Large intestine (tissue), 12 donors: ENCODE measurements around the gene ZNF189. TPM values are rescaled to one million over a fixed set of nuclear protein-coding genes. Genes with fewer than 3 reads are reported as not detected.

Source experiments
- DNase-seq, 2 donors: peaks; one replicate each; pipeline versions ENCODE4 v3.0.0 to v3.0.0-alpha.2; 2013
- H3K27ac ChIP-seq: one replicate; pipeline ENCODE4 v1.5.1; 2013; ENCODE audit warnings: low read length
- H3K27me3 ChIP-seq: 2 replicates; pipeline ENCODE4 v1.6.1; 2013; ENCODE audit warnings: low read length; ENCODE audit not compliant: control insufficient read depth, insufficient read depth
- H3K36me3 ChIP-seq: 2 replicates; pipeline ENCODE4 v1.6.1; 2013; ENCODE audit warnings: low read length; ENCODE audit not compliant: control insufficient read depth, insufficient read depth
- H3K4me1 ChIP-seq: one replicate; pipeline ENCODE4 v1.6.1; 2013; ENCODE audit warnings: low read length; ENCODE audit not compliant: control insufficient read depth, insufficient read depth
- H3K4me3 ChIP-seq: one replicate; pipeline ENCODE4 v1.5.1; 2013; ENCODE audit warnings: low read length
- H3K9me3 ChIP-seq: one replicate; pipeline ENCODE4 v1.6.1; 2013; ENCODE audit warnings: mild to moderate bottlenecking, low read depth, low read length, moderate library complexity; ENCODE audit not compliant: control insufficient read depth
- WGBS: methylation state at CpG from one replicate; pipeline ENCODE4 v1.1.5; 2013; ENCODE audit warnings: low lambda C conversion rate; ENCODE audit not compliant: insufficient coverage; 5-methylcytosine and 5-hydroxymethylcytosine counted together
- long read RNA-seq, 11 donors: transcript quantifications; one replicate each; lab custom pipeline, GENCODE V29; 2026
- polyA plus RNA-seq: library from polyadenylated mRNA; unstranded; fragments of 120-200 nt; gene quantifications from one replicate; pipeline ENCODE4 v1.2.1, GENCODE V29; 2013

Gene ZNF189
- 95.1 TPM for polyA plus RNA-seq
- long read RNA-seq, donor 1, partial matches to known transcripts, result 0 of 6 reads
- long read RNA-seq, donor 1, other reads (novel, unspliced or antisense), result 0 of 6 reads
- long read RNA-seq, donor 2, transcript ZNF189-201 (4 exons, 3,115 nt), result minor isoform, 7 of 33 reads
- long read RNA-seq, donor 2, transcript ZNF189-203 (3 exons, 3,134 nt), result major isoform, 8 of 33 reads
- long read RNA-seq, donor 2, transcript ZNF189-202 (3 exons, 3,021 nt), result minor isoform, 5 of 33 reads
- long read RNA-seq, donor 2, partial matches to known transcripts, result 13 of 33 reads
- long read RNA-seq, donor 2, other reads (novel, unspliced or antisense), result 0 of 33 reads
- long read RNA-seq, donor 3, result 0 reads
- long read RNA-seq, donor 4, partial matches to known transcripts, result 0 of 2 reads
- long read RNA-seq, donor 4, other reads (novel, unspliced or antisense), result 0 of 2 reads
- long read RNA-seq, donor 5, partial matches to known transcripts, result 0 of 4 reads
- long read RNA-seq, donor 5, other reads (novel, unspliced or antisense), result 0 of 4 reads
- long read RNA-seq, donor 6, transcript ZNF189-203 (3 exons, 3,134 nt), result major isoform, 5 of 9 reads
- long read RNA-seq, donor 6, partial matches to known transcripts, result 0 of 9 reads
- long read RNA-seq, donor 6, other reads (novel, unspliced or antisense), result 0 of 9 reads
- long read RNA-seq, donor 7, partial matches to known transcripts, result 0 of 3 reads
- long read RNA-seq, donor 7, other reads (novel, unspliced or antisense), result 0 of 3 reads
- long read RNA-seq, donor 8, transcript ZNF189-201 (4 exons, 3,115 nt), result minor isoform, 5 of 13 reads
- long read RNA-seq, donor 8, transcript ZNF189-203 (3 exons, 3,134 nt), result major isoform, 7 of 13 reads
- long read RNA-seq, donor 8, partial matches to known transcripts, result 0 of 13 reads
- long read RNA-seq, donor 8, other reads (novel, unspliced or antisense), result 0 of 13 reads
- long read RNA-seq, donor 9, transcript ZNF189-201 (4 exons, 3,115 nt), result minor isoform, 5 of 28 reads
- long read RNA-seq, donor 9, transcript ZNF189-203 (3 exons, 3,134 nt), result major isoform, 7 of 28 reads
- long read RNA-seq, donor 9, partial matches to known transcripts, result 15 of 28 reads
- long read RNA-seq, donor 9, other reads (novel, unspliced or antisense), result 0 of 28 reads
- long read RNA-seq, donor 10, transcript ZNF189-201 (4 exons, 3,115 nt), result major isoform, 6 of 42 reads
- long read RNA-seq, donor 10, transcript ZNF189-202 (3 exons, 3,021 nt), result minor isoform, 5 of 42 reads
- long read RNA-seq, donor 10, transcript ZNF189-203 (3 exons, 3,134 nt), result major isoform, 6 of 42 reads
- long read RNA-seq, donor 10, partial matches to known transcripts, result 25 of 42 reads
- long read RNA-seq, donor 10, other reads (novel, unspliced or antisense), result 0 of 42 reads
- long read RNA-seq, donor 11, transcript ZNF189-203 (3 exons, 3,134 nt), result major isoform, 7 of 13 reads
- long read RNA-seq, donor 11, transcript ZNF189-201 (4 exons, 3,115 nt), result minor isoform, 5 of 13 reads
- long read RNA-seq, donor 11, partial matches to known transcripts, result 0 of 13 reads
- long read RNA-seq, donor 11, other reads (novel, unspliced or antisense), result 0 of 13 reads

DNA sequence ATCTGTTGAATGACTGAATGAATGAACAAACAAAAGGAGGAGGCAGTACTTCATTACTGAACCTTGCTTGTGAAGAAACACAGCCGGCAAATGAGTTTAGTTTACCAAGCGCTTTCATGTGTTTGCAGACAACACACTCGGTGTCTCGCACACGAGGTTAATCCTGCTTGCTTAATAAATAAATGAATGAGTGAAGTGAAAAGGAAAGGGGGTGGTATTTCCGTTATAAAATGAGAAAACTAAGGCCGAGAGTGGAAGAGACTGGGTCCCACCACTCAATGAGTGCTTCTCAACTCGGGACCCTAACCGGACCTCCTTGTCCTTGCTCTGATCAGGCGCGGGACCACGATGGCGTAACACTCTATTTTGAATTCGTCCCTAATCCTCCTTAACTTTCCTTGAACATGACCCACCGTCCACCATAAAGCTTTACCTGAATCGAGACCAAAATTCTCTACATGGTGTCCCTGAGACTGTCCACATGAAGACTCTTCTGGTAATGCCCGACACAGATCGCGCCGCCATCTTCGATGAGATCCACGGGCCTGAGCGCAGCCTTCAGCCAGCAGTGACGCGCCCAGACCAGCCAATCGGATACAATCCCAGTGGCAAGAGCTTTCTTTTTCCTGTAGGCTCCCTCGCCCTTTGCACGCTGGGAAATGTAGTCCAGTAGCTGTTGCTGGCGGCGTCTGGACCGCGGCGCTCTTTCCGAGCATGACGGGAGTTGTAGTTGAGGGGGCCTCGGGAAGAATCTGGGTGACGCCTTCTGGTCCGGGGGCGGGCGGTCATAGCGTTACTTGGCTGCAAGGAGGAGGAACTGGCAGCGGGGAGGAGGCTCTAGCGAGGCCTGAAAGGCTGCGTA, at the start of gene ZNF189, which contains the start of gene MRPL50:
TSS of gene ZNF189 (plus strand) at position 784 of the 862 bp plus-strand sequence. CDS start 306 bp downstream, outside the sequence.
TSS of gene MRPL50 (minus strand) at position 551 of the 862 bp plus-strand sequence. CDS start at position 525, 26 bp downstream.
- peaks cover 4% of the 10 kb centered on the region for H3K4me1 ChIP-seq

DNA sequence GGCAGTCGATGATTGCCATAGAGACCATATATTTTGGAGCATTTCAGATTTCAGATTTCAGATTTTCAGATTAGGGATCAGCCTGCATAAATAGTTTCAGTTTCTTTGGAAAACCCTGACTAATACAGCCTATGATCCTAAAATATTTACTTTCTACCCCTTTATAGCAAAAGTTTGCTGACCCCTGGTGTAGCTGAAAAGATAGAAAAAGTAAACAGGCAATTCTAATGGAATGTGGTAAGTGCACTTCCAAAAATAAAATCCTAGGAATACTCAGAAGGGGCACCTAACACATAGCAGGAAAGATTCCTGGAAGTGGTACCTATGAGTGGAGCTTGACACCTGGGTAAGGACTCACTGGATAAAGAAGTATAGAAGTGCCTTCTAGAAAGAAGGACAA, 48.4 kb upstream of the ZNF189 start:
- DNase-seq, result no peak
- WGBS, result 75% methylated on average over 1 of the region's 1 CpG
- Histone ChIP-seq H3K27ac (no peak overlapping the region), H3K4me3 (no peak overlapping the region), H3K4me1 (peaks cover 21% of the 10 kb centered on the region), H3K36me3 (no peaks in the 10 kb centered on the region), H3K9me3 (no peaks in the 10 kb centered on the region), H3K27me3 (no peaks in the 10 kb centered on the region)

More for the DNA sequence above, at the start of gene ZNF189, which contains the start of gene MRPL50:
- WGBS, result 0% methylated on average over 3 of the region's 44 CpGs
- Histone ChIP-seq H3K36me3 (peaks cover 39% of the 10 kb centered on the region), H3K9me3 (peaks cover 19% of the 10 kb centered on the region), H3K4me3 (peak within 1 kb of the TSS; percentile 73), H3K27ac (peak within 1 kb of the TSS; percentile 79), H3K27me3 (no peaks in the 10 kb centered on the region)
- DNase-seq, result peak; percentile 100

DNA sequence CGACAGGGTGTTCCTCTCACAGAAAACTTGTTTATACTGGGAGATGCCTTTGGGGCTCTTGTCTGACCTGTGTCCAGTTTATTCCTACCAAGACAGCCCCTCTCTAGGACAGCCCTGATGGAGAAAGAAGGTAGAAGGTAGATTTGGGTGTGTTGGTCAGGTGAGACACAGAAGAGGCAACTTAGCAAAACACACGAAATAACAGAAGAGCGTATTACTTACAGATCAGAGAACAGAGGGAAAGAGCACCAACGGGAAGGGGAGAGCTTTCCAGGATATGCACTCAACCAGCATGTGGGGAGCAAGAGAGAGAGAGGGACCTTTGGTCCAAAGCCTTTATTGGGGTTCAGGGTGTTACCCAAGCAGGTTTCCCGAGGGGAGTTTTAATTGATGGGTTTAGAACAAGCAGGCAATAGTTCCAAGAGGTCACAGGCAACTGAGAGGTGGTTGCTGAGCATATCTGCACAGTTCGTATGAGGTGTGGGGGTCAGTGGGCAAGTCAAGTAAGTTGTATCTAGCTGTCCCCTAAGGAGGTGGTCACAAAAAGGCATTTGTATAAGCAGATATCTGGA, 45.7 kb upstream of the ZNF189 start:
- no peaks in the 10 kb centered on the region for H3K9me3 ChIP-seq
- H3K36me3 ChIP-seq, result no peaks in the 10 kb centered on the region
- peak in 1 of 2 donors; percentile 52 for DNase-seq
- H3K4me1 ChIP-seq, result peaks cover 29% of the 10 kb centered on the region
- no peak overlapping the region for H3K4me3 ChIP-seq
- WGBS, result no CpG with 5 or more reads among the region's 6 CpGs
- no peaks in the 10 kb centered on the region for H3K27me3 ChIP-seq
- peak overlapping the region; percentile 3 for H3K27ac ChIP-seq

DNA sequence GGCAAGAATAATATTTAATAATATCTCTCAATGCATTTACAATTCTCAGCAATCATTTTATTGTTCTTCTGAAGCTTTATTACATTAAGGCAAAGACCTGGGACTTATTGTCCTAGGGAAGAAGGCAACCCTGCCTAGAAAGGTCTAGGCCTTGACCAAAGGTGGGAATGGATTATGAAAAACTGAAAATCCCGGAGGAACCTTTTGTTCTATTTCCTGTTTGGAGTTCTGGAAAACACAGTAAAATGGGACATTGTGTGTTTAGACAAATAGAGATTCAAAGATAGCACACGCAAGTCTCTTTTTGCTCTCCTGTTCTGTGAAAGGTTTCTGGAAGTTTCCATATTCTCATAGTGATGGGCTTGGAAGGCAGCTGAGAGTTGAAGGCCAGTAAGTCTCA, 45.0 kb upstream of the ZNF189 start:
- Histone ChIP-seq H3K27ac (peak overlapping the region; percentile 0), H3K27me3 (no peaks in the 10 kb centered on the region), H3K4me1 (peaks cover 29% of the 10 kb centered on the region), H3K4me3 (no peak overlapping the region), H3K9me3 (no peaks in the 10 kb centered on the region), H3K36me3 (no peaks in the 10 kb centered on the region)
- no peak for DNase-seq
- WGBS, result 87% methylated on average over 2 of the region's 2 CpGs

DNA sequence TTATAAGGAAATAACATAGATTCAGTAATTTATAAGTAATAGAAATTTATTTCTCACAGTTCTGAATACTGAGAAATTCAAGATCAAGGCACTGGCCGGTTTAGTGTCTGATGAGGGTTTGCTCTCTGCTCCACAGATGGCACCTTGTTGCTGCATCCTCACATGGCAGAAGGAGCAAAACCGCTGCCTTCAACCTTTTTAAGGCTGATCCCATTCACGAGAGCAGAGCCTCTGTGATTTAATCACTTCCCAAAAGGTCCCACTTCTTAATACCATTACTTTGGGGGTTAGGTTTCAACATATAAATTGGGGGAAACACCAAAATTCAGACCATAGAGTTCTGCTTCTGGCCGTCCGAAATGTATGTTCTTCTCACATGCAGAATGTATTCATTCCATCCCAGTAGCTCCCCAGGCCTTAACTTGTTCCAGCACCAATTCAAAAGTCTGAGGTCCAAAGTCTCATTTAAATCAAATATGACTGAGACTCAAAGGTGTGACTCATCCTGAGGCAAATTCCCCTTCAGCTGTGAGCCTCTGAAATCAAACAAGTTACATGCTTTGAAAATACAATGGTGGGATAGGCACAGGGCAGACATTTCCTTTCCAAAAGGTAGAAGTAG, 44.4 kb upstream of the ZNF189 start:
- peak overlapping the region; percentile 89 for H3K27ac ChIP-seq

DNA sequence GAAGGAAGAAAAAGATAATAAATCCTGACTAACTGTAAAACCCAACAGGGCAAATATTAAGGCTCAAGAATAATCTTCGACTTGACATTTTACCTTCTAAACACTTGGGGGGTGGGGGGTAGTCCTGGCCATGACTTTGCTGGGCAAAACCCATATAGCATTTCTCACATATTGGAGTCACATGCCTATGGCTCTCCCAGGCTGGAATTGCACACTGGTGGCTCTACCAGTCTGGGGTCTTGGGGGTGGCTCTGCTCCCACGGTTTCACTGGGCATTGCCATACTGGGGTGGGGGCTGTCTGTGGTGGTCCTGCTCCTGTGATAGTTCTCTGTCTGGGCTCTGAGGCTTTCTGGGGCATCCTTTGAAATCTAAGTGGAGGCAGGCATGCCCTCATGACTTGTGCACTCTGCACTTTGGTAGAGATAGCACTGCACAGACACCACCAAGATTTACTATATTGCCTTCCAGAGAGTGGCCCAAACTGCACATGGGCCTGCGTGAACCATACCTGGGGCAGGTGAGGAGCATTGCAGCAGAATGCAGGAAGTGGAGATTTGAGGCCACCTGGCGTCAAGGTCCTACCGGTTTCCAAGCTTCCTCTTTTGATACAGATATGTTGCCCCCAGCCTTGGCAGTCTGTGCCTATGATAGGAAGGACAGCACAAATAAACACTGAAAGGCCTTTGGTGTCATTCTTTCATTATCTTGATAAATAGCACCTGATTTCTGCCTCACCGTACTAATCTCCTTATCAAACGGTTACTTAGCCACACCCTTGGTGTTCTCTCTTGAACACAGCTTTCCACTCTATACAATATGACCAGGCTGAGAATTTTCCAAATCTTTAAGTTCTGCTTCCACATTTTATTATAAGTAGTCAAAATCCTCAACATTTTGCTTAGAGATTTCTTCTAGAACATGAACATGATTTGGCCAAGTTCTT, 43.6 kb upstream of the ZNF189 start:
- Histone ChIP-seq H3K27ac (peak overlapping the region; percentile 89), H3K36me3 (no peaks in the 10 kb centered on the region), H3K9me3 (no peaks in the 10 kb centered on the region), H3K27me3 (no peaks in the 10 kb centered on the region), H3K4me3 (no peak overlapping the region), H3K4me1 (peaks cover 29% of the 10 kb centered on the region)
- 30% methylated on average over 3 of the region's 7 CpGs for WGBS
- DNase-seq, result peak; percentile 31 to 67

More for the DNA sequence above, 44.4 kb upstream of the ZNF189 start:
- no peaks in the 10 kb centered on the region for H3K36me3 ChIP-seq
- no peaks in the 10 kb centered on the region for H3K27me3 ChIP-seq
- H3K9me3 ChIP-seq, result no peaks in the 10 kb centered on the region
- peaks cover 29% of the 10 kb centered on the region for H3K4me1 ChIP-seq
- H3K4me3 ChIP-seq, result no peak overlapping the region
- WGBS, result 100% methylated on average over 1 of the region's 5 CpGs
- peak; percentile 60 to 86 for DNase-seq

DNA sequence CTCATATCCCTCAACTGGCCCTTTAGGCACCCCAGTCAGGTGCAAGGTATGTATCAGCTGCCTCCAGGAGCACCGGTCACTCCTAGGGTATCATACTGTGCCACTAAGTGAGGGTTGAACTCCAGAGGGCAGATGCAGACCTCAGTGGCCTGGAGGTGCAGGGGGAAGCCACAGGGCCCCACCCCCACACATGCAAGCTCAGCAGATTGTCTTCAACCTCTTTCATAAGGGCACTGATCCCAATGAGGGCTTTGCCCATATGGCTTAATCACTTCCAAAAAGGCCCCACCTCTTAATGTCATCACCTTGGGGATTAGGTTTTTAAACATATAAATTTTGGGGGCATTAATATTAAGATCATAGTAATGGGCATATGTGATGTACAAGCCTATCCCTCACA, 42.0 kb upstream of the ZNF189 start:
- no CpG with 5 or more reads among the region's 1 CpG for WGBS
- no peak overlapping the region for H3K27ac ChIP-seq
- no peaks in the 10 kb centered on the region for H3K36me3 ChIP-seq
- H3K27me3 ChIP-seq, result no peaks in the 10 kb centered on the region
- DNase-seq, result no peak
- H3K4me3 ChIP-seq, result no peak overlapping the region
- no peaks in the 10 kb centered on the region for H3K9me3 ChIP-seq
- H3K4me1 ChIP-seq, result peaks cover 29% of the 10 kb centered on the region

DNA sequence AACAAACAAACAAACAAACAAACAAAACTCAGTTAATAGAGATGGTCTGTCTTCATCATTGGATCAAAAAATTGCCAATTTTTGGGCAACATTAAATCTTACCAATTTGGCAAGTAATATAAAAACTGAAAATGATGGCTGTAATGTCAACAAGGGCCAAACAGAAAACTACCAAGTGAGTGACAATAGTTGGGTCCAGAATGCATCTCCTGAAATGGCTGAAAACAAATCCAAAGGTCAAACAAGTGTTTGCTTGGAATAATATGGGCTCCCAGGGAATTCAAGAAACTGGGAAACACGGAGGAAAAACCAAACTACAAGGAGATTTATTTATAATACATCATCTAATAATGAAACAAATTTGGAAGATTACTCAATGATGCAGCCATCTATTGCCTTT, 39.0 kb upstream of the ZNF189 start:
- WGBS, result no CpG with 5 or more reads among the region's 1 CpG
- Histone ChIP-seq H3K36me3 (no peaks in the 10 kb centered on the region), H3K4me3 (no peak overlapping the region), H3K27ac (no peak overlapping the region), H3K27me3 (no peaks in the 10 kb centered on the region), H3K4me1 (peaks cover 14% of the 10 kb centered on the region), H3K9me3 (no peaks in the 10 kb centered on the region)
- DNase-seq, result no peak
